GM11168 (cell line): Measurements from ENCODE around the gene NDUFV2.

Experiments used
- in situ Hi-C: fragments of 300-500 bp; cut with MboI; formaldehyde crosslinking; loops from one replicate; pipeline ENCODE4 v1.12.0; 2022; ENCODE audit warnings: low sequenced_read_pairs; ENCODE audit not compliant: unreplicated experiment

The NDUFV2 gene

GRCh38 chr18:9102508-9103375, at the start of gene NDUFV2:
Gene NDUFV2 (plus strand): TSS chr18:9102699. CDS start chr18:9102744, 45 bp downstream.
- in situ Hi-C loops: no loop called here

DNA sequence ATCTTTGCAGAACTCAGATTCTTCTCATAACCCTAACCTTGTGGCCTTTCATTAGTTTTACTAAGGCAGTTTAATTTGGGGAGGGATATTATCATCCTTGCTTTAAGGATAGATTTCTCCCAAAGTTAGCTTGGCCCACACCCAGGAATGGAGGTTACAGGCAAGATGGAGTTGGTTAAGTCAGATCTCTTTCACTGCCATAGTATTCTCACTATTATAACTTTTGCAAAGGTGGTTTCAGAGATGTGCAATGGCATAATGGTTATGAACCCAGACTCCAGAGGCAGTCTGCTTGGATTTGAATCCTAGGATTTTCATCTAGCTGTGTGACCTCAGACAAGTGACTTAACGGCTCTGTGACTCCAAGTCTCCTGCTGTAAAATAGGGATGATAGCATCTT, 48.7 kb upstream of the NDUFV2 start:
- in situ Hi-C loops: no loop called here

- in situ Hi-C loops: no loop called here
Observed at GRCh38 chr18:9055185-9055584, 47.3 kb upstream of the NDUFV2 start.

- in situ Hi-C loops: no loop called here
Observed at GRCh38 chr18:9055626-9056025, 46.9 kb upstream of the NDUFV2 start.

DNA sequence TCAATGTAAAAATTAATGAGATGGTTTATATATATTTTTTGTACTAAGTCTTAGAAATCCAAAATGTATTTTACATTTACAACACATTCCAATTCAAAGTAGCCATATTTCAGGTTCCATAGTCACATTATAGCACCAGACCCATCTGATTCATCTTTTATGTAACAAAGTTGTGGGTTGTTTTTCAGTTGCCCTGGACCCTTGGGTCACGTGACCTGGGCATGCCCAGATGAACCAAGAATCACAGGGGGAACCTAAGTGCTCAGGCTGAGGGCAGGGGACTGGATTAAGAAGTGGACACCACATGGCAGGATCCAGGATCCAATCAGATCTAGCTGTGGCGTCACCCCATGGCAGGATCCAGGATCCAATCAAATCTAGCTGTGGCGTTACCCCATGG, 44.9 kb upstream of the NDUFV2 start:
- in situ Hi-C loops: no loop called here

DNA sequence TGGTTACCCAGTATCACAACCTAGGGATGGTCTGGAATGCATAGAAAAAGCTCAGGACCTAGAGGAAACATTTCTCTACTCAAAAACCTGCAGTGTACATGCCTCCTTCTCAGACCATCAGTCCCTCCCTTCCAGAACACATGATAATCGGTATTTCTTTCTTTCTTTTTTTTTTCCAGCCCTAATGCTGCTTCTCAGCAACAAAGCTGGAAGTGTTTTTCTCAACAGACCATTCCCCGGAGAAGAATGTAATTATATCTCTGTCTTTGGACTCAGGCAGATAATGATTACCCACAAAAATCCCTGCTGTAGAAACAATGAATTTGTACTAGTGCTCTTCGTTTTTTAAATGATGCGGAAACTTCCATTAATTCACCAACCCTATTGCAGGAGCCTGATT, 44.1 kb upstream of the NDUFV2 start:
- in situ Hi-C loops: no loop called here

DNA sequence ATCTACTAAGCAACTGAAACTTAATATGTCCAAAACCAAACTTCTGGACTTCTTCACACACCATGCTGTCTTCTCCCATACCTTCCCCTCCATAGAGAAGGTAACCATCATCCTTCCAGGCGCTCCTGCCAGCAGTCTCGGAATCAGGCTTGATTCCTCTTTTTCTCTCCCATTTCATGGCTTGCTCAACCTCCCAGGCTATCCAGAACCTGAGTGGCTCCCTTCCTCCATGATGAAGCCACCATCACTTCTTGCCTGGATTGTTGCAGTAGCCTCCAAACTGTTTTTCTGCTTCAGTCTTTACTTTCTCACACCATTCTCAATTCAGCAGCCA, 40.1 kb upstream of the NDUFV2 start:
- in situ Hi-C loops: no loop called here

DNA sequence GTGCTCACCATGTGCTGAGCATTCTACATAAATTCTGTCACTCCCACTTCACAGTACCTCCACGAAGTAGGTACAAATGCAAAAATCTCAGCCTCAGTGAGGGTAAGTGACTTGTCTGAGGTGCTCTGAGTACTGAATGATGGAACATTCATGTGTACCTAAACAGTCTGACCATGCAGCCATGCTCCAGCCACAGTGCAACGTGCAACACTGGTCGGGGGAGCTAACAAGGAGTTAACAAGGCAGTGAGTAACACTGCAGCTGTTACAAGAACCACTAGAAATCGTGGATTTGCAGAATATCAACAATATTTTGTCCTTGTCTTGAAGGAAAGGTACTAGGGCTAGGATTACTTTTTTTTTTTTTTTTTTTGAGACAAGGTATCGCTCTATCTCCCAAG, 36.6 kb upstream of the NDUFV2 start:
- in situ Hi-C loops: no loop called here

GRCh38 chr18:9066358-9066757, 36.1 kb upstream of the NDUFV2 start:
- in situ Hi-C loops: no loop called here

DNA sequence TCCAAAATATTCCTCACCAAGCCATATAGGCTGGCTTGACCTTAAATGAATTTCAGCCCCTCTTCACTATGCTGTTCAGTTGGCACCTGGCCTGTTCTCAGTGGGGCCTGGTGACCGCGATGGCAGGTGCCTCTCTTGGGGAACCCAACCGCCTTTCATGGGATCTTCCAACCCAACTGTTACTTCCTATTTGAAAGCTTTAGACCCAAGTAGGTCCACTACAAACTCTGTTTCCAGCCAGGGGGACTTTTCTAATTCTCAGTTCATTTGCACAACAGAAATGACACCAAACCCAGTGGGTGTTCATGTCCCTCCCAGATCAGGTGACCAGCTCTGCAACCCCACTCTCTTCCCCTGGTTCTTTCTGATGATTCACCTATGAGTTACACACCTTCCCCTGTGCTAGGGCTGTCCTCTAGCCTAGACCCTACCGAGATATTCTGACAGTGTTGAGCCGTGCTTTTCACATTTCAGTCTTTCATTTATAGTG, 35.6 kb upstream of the NDUFV2 start:
- in situ Hi-C loops: no loop called here

- in situ Hi-C loops: no loop called here
Observed at GRCh38 chr18:9067823-9068222, 34.7 kb upstream of the NDUFV2 start.

- in situ Hi-C loops: no loop called here
Observed at GRCh38 chr18:9068346-9068745, 34.2 kb upstream of the NDUFV2 start.

DNA sequence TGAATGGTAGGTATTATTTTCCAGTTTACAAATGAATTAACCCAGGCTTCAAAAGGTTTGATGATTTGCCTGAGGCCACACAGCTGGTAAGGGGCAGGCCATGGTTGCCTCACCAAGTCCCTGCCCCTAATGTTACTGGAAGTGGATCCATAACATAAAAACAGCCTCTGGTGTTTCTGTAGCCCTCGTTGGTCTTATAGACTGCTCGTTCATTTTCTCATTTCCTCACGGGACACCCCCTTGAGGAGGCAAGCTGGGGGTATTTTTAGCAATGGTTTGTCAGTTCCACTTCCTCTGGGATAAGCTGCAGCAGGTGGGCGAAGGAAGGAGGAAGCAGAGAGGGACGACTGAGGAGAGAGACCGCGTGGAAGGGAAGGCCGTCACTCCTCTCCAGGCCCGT, 32.9 kb upstream of the NDUFV2 start:
- in situ Hi-C loops: no loop called here

DNA sequence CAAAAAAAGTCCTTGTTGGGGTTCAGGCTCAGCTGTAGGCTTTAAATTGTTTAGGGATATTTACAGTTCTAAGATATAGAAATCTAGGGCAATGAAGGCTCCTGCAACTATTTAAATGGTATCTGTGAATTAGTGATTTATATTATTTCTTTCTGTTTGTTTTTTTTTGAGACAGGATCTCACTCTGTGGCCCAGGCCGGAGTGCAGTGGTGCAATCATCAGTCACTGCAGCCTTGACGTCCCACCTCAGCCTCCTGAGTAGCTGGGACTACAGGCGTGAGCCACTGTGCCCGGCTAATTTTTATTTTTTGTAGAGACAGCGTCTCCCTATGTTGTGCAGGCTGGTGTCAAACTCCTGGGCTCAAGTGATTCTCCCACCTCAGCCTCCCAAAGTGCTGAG, 32.3 kb upstream of the NDUFV2 start:
- in situ Hi-C loops: no loop called here

DNA sequence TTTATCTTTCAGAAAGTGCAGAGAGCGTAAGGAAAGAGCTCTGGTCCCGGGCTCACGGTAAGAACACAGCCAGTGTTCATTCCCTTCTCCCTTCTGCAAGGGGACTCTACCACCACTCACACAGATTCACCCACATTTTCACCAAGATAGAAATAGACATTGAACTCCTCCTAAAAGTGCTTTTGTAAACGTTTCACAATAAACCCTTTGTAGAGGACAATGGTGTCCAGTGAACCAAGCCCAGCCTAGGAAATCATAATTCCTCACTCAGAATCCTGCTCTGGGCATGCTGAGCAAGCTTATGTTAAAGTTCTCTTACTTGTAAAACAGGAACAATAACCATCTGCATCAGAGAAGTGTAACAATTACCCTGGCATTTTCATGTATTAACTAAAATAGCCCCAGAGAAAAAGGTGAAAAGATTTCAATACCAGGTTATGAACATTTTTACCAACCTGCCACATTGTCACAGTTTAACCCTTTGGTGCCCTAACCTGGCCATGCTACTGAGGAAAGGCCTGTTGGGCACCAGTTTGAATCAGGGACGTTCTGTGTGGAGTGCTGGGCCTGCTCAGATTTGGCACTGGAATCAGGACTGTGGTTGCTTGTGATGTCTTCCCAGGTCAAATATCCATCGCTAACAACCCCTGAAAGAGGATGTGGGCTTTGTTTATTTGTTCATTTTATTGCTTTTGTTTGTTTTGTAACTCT, 22.5 kb upstream of the NDUFV2 start:
- in situ Hi-C loops: no loop called here

DNA sequence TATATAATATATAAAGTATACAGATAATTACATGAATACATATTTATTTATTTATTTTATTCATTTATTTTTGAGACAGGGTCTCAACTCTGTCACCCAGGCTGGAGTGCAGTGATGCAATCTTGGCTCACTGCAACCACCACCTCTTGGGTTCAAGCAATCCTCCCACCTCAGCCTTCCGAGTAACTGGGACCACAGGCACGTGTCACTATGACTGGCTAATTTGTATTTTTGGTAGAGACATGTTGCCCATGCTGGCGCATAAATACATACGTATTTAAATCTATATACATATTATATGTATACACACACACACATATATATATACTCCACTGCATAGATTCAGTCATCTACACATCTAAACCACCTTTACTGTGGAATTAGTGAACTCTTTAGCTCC, 20.6 kb upstream of the NDUFV2 start:
- in situ Hi-C loops: no loop called here

DNA sequence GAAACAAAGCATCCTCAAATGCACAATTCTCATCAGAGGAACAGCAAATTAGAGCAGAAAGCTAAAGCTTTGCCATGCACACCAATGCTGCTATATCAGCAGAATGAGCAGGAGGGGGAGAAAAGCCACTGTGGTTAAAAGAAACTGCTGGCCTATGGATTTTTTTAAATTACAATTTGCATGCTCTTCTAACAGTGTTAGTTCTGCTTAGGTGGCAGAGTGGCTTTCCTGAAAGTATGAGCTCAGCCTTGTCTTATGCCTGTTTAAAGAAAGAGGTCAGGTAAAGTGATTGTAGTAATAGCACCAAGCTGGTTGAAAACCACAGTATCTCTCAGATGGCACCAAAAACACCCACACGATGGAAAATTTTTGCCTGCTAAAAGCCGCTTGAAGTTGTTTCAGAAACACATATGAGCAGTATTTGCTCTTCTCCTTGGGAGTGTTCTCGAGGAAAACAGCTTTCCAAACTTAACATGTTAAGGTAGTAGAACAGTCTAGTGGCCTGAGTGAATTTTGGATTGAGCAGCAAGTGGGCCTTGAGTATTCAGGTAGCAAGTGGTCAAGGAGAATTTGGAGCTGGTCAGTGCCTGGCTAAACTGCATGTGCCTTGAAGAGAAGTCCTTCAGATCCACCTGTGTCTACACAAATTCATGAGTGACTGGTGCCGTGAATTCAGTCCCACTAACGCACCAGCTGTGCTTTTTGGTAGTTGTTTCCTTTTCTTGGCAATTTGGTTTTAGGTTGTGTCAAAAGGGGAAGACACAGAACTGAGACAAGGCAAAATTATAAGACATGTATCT, 19.6 kb upstream of the NDUFV2 start:
- in situ Hi-C loops: no loop called here

DNA sequence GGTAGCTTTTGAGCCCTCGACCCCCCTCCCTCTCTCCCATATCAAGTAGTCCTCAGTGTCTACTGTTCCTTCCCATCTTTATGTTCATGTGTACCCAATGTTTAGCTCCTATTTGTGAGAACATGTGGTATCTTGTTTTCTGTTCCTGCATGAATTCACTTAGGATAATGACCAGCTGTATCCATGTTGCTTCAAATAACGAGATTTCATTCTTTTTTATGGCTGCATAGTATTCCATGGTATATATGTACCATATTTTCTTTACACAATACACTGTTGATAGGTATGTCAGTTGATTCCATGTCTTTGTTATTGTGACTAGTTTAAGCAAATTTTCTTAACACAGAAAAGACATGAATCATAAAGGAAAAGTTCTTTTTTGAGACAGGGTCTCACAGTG, 16.5 kb upstream of the NDUFV2 start:
- in situ Hi-C loops: no loop called here

- in situ Hi-C loops: no loop called here
Observed at GRCh38 chr18:9086624-9087023, 15.9 kb upstream of the NDUFV2 start.

DNA sequence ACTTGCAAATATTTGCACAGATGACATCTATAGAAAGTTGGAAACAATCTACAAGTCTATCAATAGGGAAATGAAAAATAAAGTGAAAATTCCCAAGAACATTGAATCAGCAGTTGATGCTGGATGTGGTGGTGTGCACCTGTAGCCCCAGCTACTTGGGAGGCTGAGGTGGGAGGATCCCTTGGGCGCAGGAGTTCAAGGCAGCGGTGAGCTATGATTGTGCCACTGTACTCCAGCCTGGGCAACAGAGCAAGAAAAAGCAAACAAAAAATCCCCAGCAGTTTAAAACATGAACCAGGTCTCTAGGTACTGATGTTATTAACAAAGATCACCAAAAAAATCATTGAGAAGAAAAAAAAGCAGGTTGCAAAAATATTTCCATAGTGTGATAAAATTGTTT, 15.4 kb upstream of the NDUFV2 start:
- in situ Hi-C loops: no loop called here

- in situ Hi-C loops: no loop called here
Observed at GRCh38 chr18:9088252-9088651, 14.2 kb upstream of the NDUFV2 start.
